GM12874 (cell line): Measurements from ENCODE around the gene B4GALT3.

Experiments
- CTCF ChIP-seq: IDR thresholded peaks from 2 replicates; pipeline ENCODE4 v1.5.1; 2011; ENCODE audit warnings: low read depth, mild to moderate bottlenecking, control low read depth, low read length, moderate library complexity; ENCODE audit not compliant: insufficient read depth

Gene B4GALT3

GRCh38 chr1:161122967-161123366 lies 54.3 kb downstream of the B4GALT3 start:
- TF ChIP-seq CTCF, result no peak

GRCh38 chr1:161121834-161122233 lies 55.5 kb downstream of the B4GALT3 start:
- no peak for TF ChIP-seq CTCF
